Activated CD4-positive, alpha-beta T cell treated with anti-CD3 and anti-CD28 coated beads, Interleukin-2, amount 10 ng/mL, durations not matched to agents 7 days and 5 days (primary cell): ENCODE measurements around the gene CARD14. TPM values are rescaled to one million over a fixed set of nuclear protein-coding genes. Genes with fewer than 3 reads are reported as not detected.

Experiments
- CTCF ChIA-PET: fragments of 350-600 bp; sonication (Branson Sonifier 250); formaldehyde crosslinking; loops from one replicate; lab custom pipeline; 2021; ENCODE audit warnings: antibody characterized with exemption; lab: Charles Lee
- POLR2A ChIA-PET: fragments of 350-600 bp; sonication (Branson Sonifier 250); formaldehyde crosslinking; loops from one replicate; lab custom pipeline; 2021; ENCODE audit warnings: antibody characterized with exemption; lab: Charles Lee
- DNase-seq: peaks from one replicate; pipeline ENCODE4 v3.0.0-alpha.2; 2020
- H3K27ac Mint-ChIP-seq: one replicate; pipeline ENCODE4 v1.8.0; 2021; ENCODE audit warnings: mild to moderate bottlenecking, moderate library complexity, mixed read lengths
- H3K27me3 Mint-ChIP-seq: one replicate; pipeline ENCODE4 v1.8.0; 2021; ENCODE audit warnings: mixed read lengths
- H3K36me3 Mint-ChIP-seq: one replicate; pipeline ENCODE4 v1.8.0; 2021; ENCODE audit warnings: low read depth, mixed read lengths
- H3K4me1 Mint-ChIP-seq: one replicate; pipeline ENCODE4 v1.8.0; 2021; ENCODE audit warnings: mixed read lengths
- H3K4me3 Mint-ChIP-seq: one replicate; pipeline ENCODE4 v1.8.0; 2021; ENCODE audit warnings: mild to moderate bottlenecking, moderate library complexity, mixed read lengths
- H3K9me3 Mint-ChIP-seq: one replicate; pipeline ENCODE4 v1.8.0; 2021; ENCODE audit warnings: mixed read lengths
- total RNA-seq, 2 experiments: library from RNA; stranded (reverse); gene quantifications; one replicate each; pipeline ENCODE4 v1.2.3, GENCODE V29; 2021

CARD14 gene
- total RNA-seq, 2 experiments from 2014 or later = not detected

GRCh38 chr17:80137131-80137530 is 32.7 kb upstream of the CARD14 start:
- peaks cover 76% of the 10 kb centered on the region for H3K36me3 Mint-ChIP-seq
- no peak overlapping the region for H3K27ac Mint-ChIP-seq
- no peaks in the 10 kb centered on the region for H3K9me3 Mint-ChIP-seq
- ChIA-PET CTCF (interaction anchor here (0.6 to 1.3 kb wide), 2 partner anchors 36 to 151 kb away, joined by 3 read pairs; partner anchors contain the start of gene GAA), POLR2A (no interaction called here)
- peaks cover 3% of the 10 kb centered on the region for H3K4me1 Mint-ChIP-seq
- H3K4me3 Mint-ChIP-seq = no peak overlapping the region
- H3K27me3 Mint-ChIP-seq = no peaks in the 10 kb centered on the region
- DNase-seq = no peak

GRCh38 chr17:80138856-80139426 is 30.9 kb upstream of the CARD14 start:
- CTCF ChIA-PET = interaction anchor here (1.8 kb wide), 1 partner anchor 10 kb away, joined by 6 read pairs; no protein-coding TSS in a partner anchor
- no peak for DNase-seq
- POLR2A ChIA-PET = no interaction called here

GRCh38 chr17:80141463-80142165 is 28.2 kb upstream of the CARD14 start:
- Mint-ChIP-seq H3K27ac (no peak overlapping the region), H3K4me1 (peaks cover 31% of the 10 kb centered on the region), H3K4me3 (no peak overlapping the region), H3K9me3 (no peaks in the 10 kb centered on the region), H3K27me3 (no peaks in the 10 kb centered on the region), H3K36me3 (peaks cover 60% of the 10 kb centered on the region)
- ChIA-PET POLR2A (no interaction called here), CTCF (interaction anchor here (0.9 to 2.3 kb wide), 3 partner anchors 9 to 40 kb away, joined by 3 to 14 read pairs (median 4); partner anchors contain the start of gene GAA)
- DNase-seq = no peak

More at GRCh38 chr17:80138856-80139426, 30.9 kb upstream of the CARD14 start:
- H3K27ac Mint-ChIP-seq = no peak overlapping the region
- no peaks in the 10 kb centered on the region for H3K9me3 Mint-ChIP-seq
- H3K4me3 Mint-ChIP-seq = no peak overlapping the region
- peaks cover 11% of the 10 kb centered on the region for H3K4me1 Mint-ChIP-seq
- H3K27me3 Mint-ChIP-seq = no peaks in the 10 kb centered on the region
- H3K36me3 Mint-ChIP-seq = peaks cover 68% of the 10 kb centered on the region

GRCh38 chr17:80142929-80143328 is 26.9 kb upstream of the CARD14 start:
- Mint-ChIP-seq H3K4me1 (peaks cover 32% of the 10 kb centered on the region), H3K4me3 (no peak overlapping the region), H3K9me3 (no peaks in the 10 kb centered on the region), H3K27ac (no peak overlapping the region), H3K36me3 (peaks cover 47% of the 10 kb centered on the region), H3K27me3 (no peaks in the 10 kb centered on the region)
- DNase-seq = no peak
- POLR2A ChIA-PET = no interaction called here
- CTCF ChIA-PET = interaction anchor here (0.5 to 2.3 kb wide), 4 partner anchors 9 to 1597 kb away, joined by 3 to 14 read pairs (median 3); partner anchors contain the start of gene GAA

DNA sequence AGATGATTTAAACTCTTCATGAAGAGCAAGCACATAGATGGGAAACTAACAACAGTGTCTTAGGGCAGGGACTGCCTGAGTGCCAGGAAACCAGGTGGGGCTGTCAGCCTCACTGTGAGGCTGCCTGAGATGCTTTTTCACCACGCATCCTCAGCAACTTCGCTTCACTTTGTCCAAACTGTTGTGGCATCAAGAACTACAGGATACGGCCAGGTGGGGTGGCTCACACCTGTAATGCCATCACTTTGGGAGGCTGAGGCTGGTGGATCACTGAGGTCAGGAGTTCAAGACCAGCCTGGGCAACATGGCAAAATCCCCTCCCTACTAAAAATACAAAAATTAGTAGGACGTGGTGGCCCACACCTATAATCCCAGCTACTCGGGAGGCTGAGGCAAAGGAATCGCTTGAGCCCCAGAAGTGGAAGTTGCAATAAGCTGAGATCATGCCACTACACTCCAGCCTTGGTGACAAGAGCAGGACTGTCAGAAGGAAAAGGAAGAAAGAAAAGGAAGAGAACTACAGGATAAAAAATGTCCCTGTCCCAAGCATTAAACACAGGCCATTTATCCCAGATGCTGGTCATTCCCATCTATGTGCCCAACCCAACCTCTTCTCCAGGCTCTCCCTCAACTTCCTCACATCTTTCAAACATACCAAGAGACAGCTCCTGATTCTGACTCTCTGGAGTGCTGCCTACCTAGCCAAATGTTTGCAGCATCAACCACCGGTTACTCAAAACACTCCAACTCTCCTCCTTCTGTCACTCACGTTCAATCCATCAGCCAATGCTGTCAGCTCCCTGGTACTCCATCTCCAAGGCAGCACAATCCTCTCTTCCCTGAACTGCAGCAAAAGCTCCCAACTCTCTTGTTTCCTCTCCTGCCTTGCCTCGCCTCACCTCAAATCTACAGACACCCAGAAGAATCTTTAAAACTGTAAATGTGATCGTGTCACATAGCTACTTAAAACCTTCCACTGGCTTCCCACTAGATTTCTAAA is 24.5 kb upstream of the CARD14 start:
- peaks cover 29% of the 10 kb centered on the region for H3K36me3 Mint-ChIP-seq
- H3K4me3 Mint-ChIP-seq = peak overlapping the region; percentile 80
- H3K9me3 Mint-ChIP-seq = no peaks in the 10 kb centered on the region
- POLR2A ChIA-PET = interaction anchor here (0.7 to 1.0 kb wide), 2 partner anchors 115 to 118 kb away, joined by 3 read pairs; partner anchors contain the start of gene RNF213
- CTCF ChIA-PET = interaction anchor here (0.6 to 1.2 kb wide), 4 partner anchors 9 to 146 kb away, joined by 3 to 6 read pairs (median 4); partner anchors contain the start of gene GAA
- H3K27me3 Mint-ChIP-seq = no peaks in the 10 kb centered on the region
- peak overlapping the region; percentile 84 for H3K27ac Mint-ChIP-seq
- H3K4me1 Mint-ChIP-seq = peaks cover 39% of the 10 kb centered on the region
- peak; percentile 24 for DNase-seq

DNA sequence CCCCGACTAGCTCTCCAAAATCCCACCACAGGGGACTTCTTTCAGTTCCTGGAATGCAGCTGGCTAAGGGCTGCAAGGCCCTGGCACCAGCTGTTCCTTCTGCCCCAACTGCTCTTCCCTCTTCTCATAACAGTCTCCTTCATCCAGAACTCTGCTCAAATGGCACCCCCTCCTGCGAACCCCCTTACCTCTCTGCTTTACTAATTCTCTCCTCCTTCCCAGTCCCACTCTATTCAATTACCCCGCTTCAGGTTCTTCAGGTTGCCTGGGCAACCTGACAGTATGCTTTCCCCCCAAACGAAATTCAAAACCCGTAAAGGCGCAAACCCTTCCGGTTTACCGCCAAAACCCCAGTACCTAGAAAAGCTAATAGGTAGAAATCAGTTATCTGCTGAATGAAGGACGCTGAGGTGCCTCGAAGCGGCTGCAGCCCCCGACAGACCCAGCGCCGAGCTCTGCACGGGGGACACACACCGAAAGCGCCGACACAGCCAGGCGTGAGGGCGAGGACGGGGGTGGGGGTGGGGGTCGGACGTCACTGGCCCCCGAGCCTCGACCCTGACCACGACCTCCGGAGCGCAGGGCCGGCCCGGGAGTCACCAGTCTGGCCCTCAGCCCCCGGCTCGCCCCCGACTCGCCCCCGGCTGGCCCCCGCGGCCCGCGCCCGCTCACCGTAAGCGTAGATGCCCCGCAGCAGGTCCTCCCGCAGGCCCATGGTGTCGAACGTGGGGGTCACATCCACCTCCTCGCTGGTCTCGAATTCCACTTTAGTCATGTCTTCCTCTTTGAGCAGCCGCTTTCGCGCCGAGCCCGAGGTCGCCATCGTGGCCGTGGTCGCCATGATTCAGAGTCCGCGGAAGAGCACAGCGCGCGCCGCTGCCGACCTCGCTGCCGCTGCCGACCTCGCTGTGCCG is 23.5 kb upstream of the CARD14 start:
- peak overlapping the region; percentile 80 for H3K4me3 Mint-ChIP-seq
- H3K36me3 Mint-ChIP-seq = peaks cover 29% of the 10 kb centered on the region
- peaks cover 44% of the 10 kb centered on the region for H3K4me1 Mint-ChIP-seq
- DNase-seq = peak; percentile 40
- POLR2A ChIA-PET = interaction anchor here (0.7 to 1.0 kb wide), 2 partner anchors 114 to 117 kb away, joined by 3 read pairs; partner anchors contain the start of gene RNF213
- peak overlapping the region; percentile 98 for H3K27ac Mint-ChIP-seq
- peaks cover 5% of the 10 kb centered on the region for H3K9me3 Mint-ChIP-seq
- CTCF ChIA-PET = interaction anchor here (0.6 to 1.2 kb wide), 3 partner anchors 8 to 123 kb away, joined by 3 to 6 read pairs (median 3); partner anchors contain the start of gene GAA
- H3K27me3 Mint-ChIP-seq = no peaks in the 10 kb centered on the region

GRCh38 chr17:80147035-80147822 is 22.6 kb upstream of the CARD14 start, which contains the start of gene EIF4A3:
Gene EIF4A3 (minus strand): TSS chr17:80147128. CDS start chr17:80146961, 167 bp downstream.
- CTCF ChIA-PET = interaction anchor here (1.1 kb wide), 1 partner anchor 72 kb away, joined by 3 read pairs; the partner anchor contains the start of gene SGSH
- Mint-ChIP-seq H3K27me3 (no peaks in the 10 kb centered on the region), H3K9me3 (peaks cover 10% of the 10 kb centered on the region), H3K4me3 (peak within 1 kb of the TSS; percentile 80), H3K27ac (peak within 1 kb of the TSS; percentile 98), H3K36me3 (peaks cover 27% of the 10 kb centered on the region), H3K4me1 (peaks cover 47% of the 10 kb centered on the region)
- peak; percentile 98 for DNase-seq
- POLR2A ChIA-PET = no interaction called here

DNA sequence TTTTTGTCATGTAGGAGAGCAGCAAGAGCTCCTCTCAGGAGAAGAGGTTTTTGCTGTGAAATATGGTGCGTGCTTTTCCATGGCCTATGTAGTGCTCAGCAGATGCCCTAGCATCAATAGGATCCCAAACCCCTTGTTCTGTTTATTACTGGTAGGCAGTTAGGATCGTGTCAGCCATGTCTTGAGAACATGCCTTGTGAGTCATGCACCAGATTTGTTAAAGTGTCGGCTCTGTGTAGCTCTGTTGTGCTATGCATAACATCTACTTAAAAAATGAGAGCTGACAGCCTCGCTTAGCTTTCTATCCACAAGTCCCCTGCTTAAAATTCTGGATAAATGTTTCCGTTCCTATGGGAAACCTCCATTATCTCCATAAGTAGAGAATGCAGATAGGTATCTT is 18.5 kb upstream of the CARD14 start:
- H3K27ac Mint-ChIP-seq = no peak overlapping the region
- peaks cover 17% of the 10 kb centered on the region for H3K36me3 Mint-ChIP-seq
- H3K27me3 Mint-ChIP-seq = peaks cover 4% of the 10 kb centered on the region
- H3K4me1 Mint-ChIP-seq = peaks cover 28% of the 10 kb centered on the region
- POLR2A ChIA-PET = no interaction called here
- DNase-seq = no peak
- CTCF ChIA-PET = interaction anchor here (1.6 kb wide), 1 partner anchor 50 kb away, joined by 5 read pairs; the partner anchor contains the start of gene GAA
- peaks cover 24% of the 10 kb centered on the region for H3K9me3 Mint-ChIP-seq
- H3K4me3 Mint-ChIP-seq = no peak overlapping the region

- H3K9me3 Mint-ChIP-seq = peaks cover 26% of the 10 kb centered on the region
- H3K4me3 Mint-ChIP-seq = no peak overlapping the region
- ChIA-PET CTCF (no interaction called here), POLR2A (no interaction called here)
- no peak for DNase-seq
- H3K27me3 Mint-ChIP-seq = peaks cover 4% of the 10 kb centered on the region
- peaks cover 17% of the 10 kb centered on the region for H3K36me3 Mint-ChIP-seq
- peaks cover 28% of the 10 kb centered on the region for H3K4me1 Mint-ChIP-seq
- no peak overlapping the region for H3K27ac Mint-ChIP-seq
Measured at GRCh38 chr17:80152081-80152702, 17.6 kb upstream of the CARD14 start.

- no peak for DNase-seq
- Mint-ChIP-seq H3K4me1 (peaks cover 25% of the 10 kb centered on the region), H3K4me3 (no peak overlapping the region), H3K36me3 (peaks cover 17% of the 10 kb centered on the region), H3K27ac (no peak overlapping the region), H3K9me3 (peaks cover 26% of the 10 kb centered on the region), H3K27me3 (peaks cover 9% of the 10 kb centered on the region)
- ChIA-PET CTCF (no interaction called here), POLR2A (no interaction called here)
Measured at GRCh38 chr17:80153004-80153403, 16.8 kb upstream of the CARD14 start.
